ENCODE results near the gene GOSR2.

GOSR2 gene

GRCh38 chr17:46922804-46923635 lies at the start of gene GOSR2:
Gene GOSR2 (plus strand): TSS chr17:46923160. CDS start chr17:46923193, 33 bp downstream.
- peak; percentile 91 to 96 for DNase-seq

GRCh38 chr17:46873941-46874645 lies 48.9 kb upstream of the GOSR2 start:
- no peak for DNase-seq

- DNase-seq: no peak
These were observed 48.1 kb upstream of the GOSR2 start for GRCh38 chr17:46874906-46875305.

GRCh38 chr17:46875849-46876352 lies 47.1 kb upstream of the GOSR2 start:
- no peak for DNase-seq

GRCh38 chr17:46876353-46876887 lies 46.5 kb upstream of the GOSR2 start:
- DNase-seq: no peak

- DNase-seq: no peak
These were observed 46.0 kb upstream of the GOSR2 start for GRCh38 chr17:46876926-46877325.

- no peak for DNase-seq
These were observed 45.5 kb upstream of the GOSR2 start for GRCh38 chr17:46877466-46877865.

GRCh38 chr17:46878055-46878454 lies 44.9 kb upstream of the GOSR2 start:
- DNase-seq: no peak

- DNase-seq: no peak
These were observed 43.9 kb upstream of the GOSR2 start for GRCh38 chr17:46879101-46879500.

- DNase-seq: no peak
These were observed 41.9 kb upstream of the GOSR2 start for GRCh38 chr17:46881015-46881414.

- DNase-seq: no peak
These were observed 40.3 kb upstream of the GOSR2 start for GRCh38 chr17:46882666-46883065.

- DNase-seq: no peak
These were observed 39.0 kb upstream of the GOSR2 start for GRCh38 chr17:46883871-46884520.

- no peak for DNase-seq
These were observed 38.4 kb upstream of the GOSR2 start for GRCh38 chr17:46884552-46884951.

GRCh38 chr17:46885415-46886309 lies 37.3 kb upstream of the GOSR2 start:
- DNase-seq: no peak

- no peak for DNase-seq
These were observed 36.7 kb upstream of the GOSR2 start for GRCh38 chr17:46886310-46886663.

GRCh38 chr17:46887717-46888116 lies 35.2 kb upstream of the GOSR2 start:
- no peak for DNase-seq

GRCh38 chr17:46888727-46889126 lies 34.2 kb upstream of the GOSR2 start:
- no peak for DNase-seq

GRCh38 chr17:46889519-46889918 lies 33.4 kb upstream of the GOSR2 start:
- DNase-seq: no peak

- DNase-seq: no peak
These were observed 32.9 kb upstream of the GOSR2 start for GRCh38 chr17:46889992-46890564.

- DNase-seq: no peak
These were observed 32.3 kb upstream of the GOSR2 start for GRCh38 chr17:46890638-46891037.

GRCh38 chr17:46892192-46892703 lies 30.7 kb upstream of the GOSR2 start:
- no peak for DNase-seq

GRCh38 chr17:46894024-46894423 lies 28.9 kb upstream of the GOSR2 start:
- no peak for DNase-seq

All from NCI-H1930 (cell line).